Muscle of back (tissue), 11 donors: ENCODE measurements around the gene ADAP1. TPM values are rescaled to one million over a fixed set of nuclear protein-coding genes. Genes with fewer than 3 reads are reported as not detected.
A peak's percentile ranks its signal among the peaks of the same experiment; 100 is the strongest.
"Not testable (repeated sequence)": the region's sequence is repeated elsewhere in the genome, so short reads cannot be mapped to it uniquely, and the experiment has no call there.

Source experiments
- DNase-seq, 3 donors: peaks; one replicate each; pipeline versions ENCODE4 v3.0.0 to v3.0.0-alpha.2; 2013
- polyA plus RNA-seq, 10 donors: library from polyadenylated mRNA; unstranded; fragments of 120-200 nt; gene quantifications; one replicate each; pipeline ENCODE4 v1.2.1, GENCODE V29; 2013; ENCODE audit not compliant: insufficient read length in 10 of 10

ADAP1 gene
- polyA plus RNA-seq, 10 donors = 1.4 to 4.3 (median 2.3) TPM

- no peak for DNase-seq
Measured at GRCh38 chr7:960269-960871, 5.9 kb upstream of the ADAP1 start.

GRCh38 chr7:959740-960139, 5.3 kb upstream of the ADAP1 start:
- not testable (repeated sequence) for DNase-seq

GRCh38 chr7:959271-959670, 4.8 kb upstream of the ADAP1 start:
- no peak for DNase-seq

- no peak for DNase-seq
Measured at GRCh38 chr7:958221-959200, 4.0 kb upstream of the ADAP1 start.

GRCh38 chr7:957418-958220, 3.1 kb upstream of the ADAP1 start:
- DNase-seq = peak in 1 of 3 donors; percentile 45

- DNase-seq = no peak
Measured at GRCh38 chr7:956031-956430, 1.6 kb upstream of the ADAP1 start.

- peak in 1 of 3 donors; percentile 55 for DNase-seq
Measured at GRCh38 chr7:953547-954327, 743 bp downstream of the ADAP1 start.

GRCh38 chr7:952548-953441, 1.7 kb downstream of the ADAP1 start:
- DNase-seq = no peak

- DNase-seq = no peak
Measured at GRCh38 chr7:951881-952547, 2.5 kb downstream of the ADAP1 start.

GRCh38 chr7:949021-949934, 5.2 kb downstream of the ADAP1 start:
- DNase-seq = no peak

GRCh38 chr7:947391-948210, 6.9 kb downstream of the ADAP1 start:
- DNase-seq = no peak

- DNase-seq = no peak
Measured at GRCh38 chr7:946256-946996, 8.1 kb downstream of the ADAP1 start.

- no peak for DNase-seq
Measured at GRCh38 chr7:945556-946255, 8.8 kb downstream of the ADAP1 start.

- DNase-seq = no peak
Measured at GRCh38 chr7:945147-945555, 9.3 kb downstream of the ADAP1 start.

- DNase-seq = no peak
Measured at GRCh38 chr7:944744-945143, 9.7 kb downstream of the ADAP1 start.

GRCh38 chr7:943793-944192, 10.7 kb downstream of the ADAP1 start:
- DNase-seq = not testable (repeated sequence)
